GDM1 (cell line): ENCODE data around the gene UBL3.

Source experiments
- DNase-seq: peaks from one replicate; lab custom pipeline; 2025; lab: John Stamatoyannopoulos, UW

UBL3 gene

GRCh38 chr13:29754473-29754806 lies 96.0 kb downstream of the UBL3 start:
- peak; percentile 8 for DNase-seq

- no peak for DNase-seq
Measured at GRCh38 chr13:29753618-29754472, 96.6 kb downstream of the UBL3 start.

- no peak for DNase-seq
Measured at GRCh38 chr13:29752175-29752574, 98.2 kb downstream of the UBL3 start.

- DNase-seq, result no peak
Measured at GRCh38 chr13:29750183-29750530, 100.3 kb downstream of the UBL3 start.

- no peak for DNase-seq
Measured at GRCh38 chr13:29749401-29750182, 100.8 kb downstream of the UBL3 start.

GRCh38 chr13:29748097-29748496 lies 102.3 kb downstream of the UBL3 start:
- no peak for DNase-seq

- DNase-seq, result no peak
Measured at GRCh38 chr13:29746148-29746677, 104.2 kb downstream of the UBL3 start.

GRCh38 chr13:29745704-29746103 lies 104.7 kb downstream of the UBL3 start:
- DNase-seq, result no peak

- DNase-seq, result no peak
Measured at GRCh38 chr13:29743201-29743786, 107.1 kb downstream of the UBL3 start.

- no peak for DNase-seq
Measured at GRCh38 chr13:29740961-29741360, 109.5 kb downstream of the UBL3 start.

GRCh38 chr13:29737061-29737460 lies 113.4 kb downstream of the UBL3 start:
- DNase-seq, result no peak

GRCh38 chr13:29733147-29733611 lies 117.2 kb downstream of the UBL3 start:
- DNase-seq, result peak; percentile 64

GRCh38 chr13:29730253-29730652 lies 120.2 kb downstream of the UBL3 start:
- no peak for DNase-seq

GRCh38 chr13:29722415-29722814 lies 128.0 kb downstream of the UBL3 start:
- DNase-seq, result no peak

GRCh38 chr13:29721766-29722165 lies 128.7 kb downstream of the UBL3 start:
- no peak for DNase-seq

GRCh38 chr13:29718694-29719093 lies 131.7 kb downstream of the UBL3 start:
- DNase-seq, result no peak

- no peak for DNase-seq
Measured at GRCh38 chr13:29716493-29716892, 133.9 kb downstream of the UBL3 start.
